ENCODE results near the gene ZNHIT6. TPM values are rescaled to one million over a fixed set of nuclear protein-coding genes. Genes with fewer than 3 reads are reported as not detected.
"Not testable (repeated sequence)": the region's sequence is repeated elsewhere in the genome, so short reads cannot be mapped to it uniquely, and the experiment has no call there.

ZNHIT6 gene
- total RNA-seq, 1 experiment from 2014 or later, result 14.3 TPM

DNA sequence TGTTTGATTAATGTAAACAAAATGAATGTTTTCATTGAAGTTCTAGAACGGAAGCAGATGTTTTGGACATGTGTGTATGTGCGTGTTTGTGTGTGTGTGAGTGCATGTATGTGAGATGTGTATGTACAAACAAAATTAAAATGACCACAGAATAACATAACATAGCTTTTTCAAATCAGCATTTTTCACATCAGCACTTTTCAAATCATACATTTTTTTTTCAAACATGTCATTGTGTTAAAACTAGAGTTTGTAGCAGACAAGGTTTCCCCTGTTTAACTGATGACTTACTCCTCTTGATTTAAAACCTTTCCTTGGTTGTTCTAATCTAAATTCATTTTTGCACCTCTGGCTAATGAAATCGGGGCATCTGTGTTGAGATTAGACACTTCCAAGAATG, 35.6 kb upstream of the ZNHIT6 start:
- H3K9me3 Mint-ChIP-seq, result no peaks in the 10 kb centered on the region
- ChIA-PET POLR2A (no interaction called here), CTCF (no interaction called here)
- H3K27ac Mint-ChIP-seq, result no peak overlapping the region
- H3K27me3 Mint-ChIP-seq (ENCODE audit: low read depth), result no peaks in the 10 kb centered on the region
- H3K4me1 Mint-ChIP-seq, result no peaks in the 10 kb centered on the region
- DNase-seq (ENCODE audit: low spot score), result no peak
- no peaks in the 10 kb centered on the region for H3K36me3 Mint-ChIP-seq
- no peak for ATAC-seq
- H3K4me3 Mint-ChIP-seq, result no peak overlapping the region
- no peak for TF ChIP-seq SP1 (CRISPR knock-in tag; conservative IDR thresholded peaks at IDR 0.05)
- TF ChIP-seq SMAD4 (CRISPR knock-in tag; IDR thresholded peaks at IDR 0.05), result no peak
- no peak for TF ChIP-seq JAZF1 (CRISPR knock-in tag; IDR thresholded peaks at IDR 0.05)
- TF ChIP-seq NFE2L1 (CRISPR knock-in tag; IDR thresholded peaks at IDR 0.05), result no peak

DNA sequence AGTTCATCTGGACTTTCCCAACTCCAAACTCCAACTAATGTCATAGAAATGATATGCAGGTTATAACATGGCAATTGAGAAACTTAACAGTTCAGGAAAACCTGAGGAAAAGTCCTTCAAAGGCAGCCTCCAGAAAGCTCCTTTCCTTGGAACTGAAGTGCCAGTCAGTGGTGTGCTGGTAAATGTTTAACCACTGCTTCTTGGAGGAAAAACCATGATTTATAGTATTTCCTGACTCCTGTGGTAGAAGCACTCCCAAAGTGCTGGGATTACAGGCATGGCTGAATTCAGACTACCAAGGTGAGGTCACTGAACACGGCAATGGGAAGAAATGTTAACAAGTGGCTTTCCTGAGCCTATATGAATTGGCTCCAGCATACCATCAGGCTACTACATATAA, 26.7 kb upstream of the ZNHIT6 start:
- H3K36me3 Mint-ChIP-seq, result no peaks in the 10 kb centered on the region
- no peak for TF ChIP-seq NFATC4 (CRISPR knock-in tag; IDR thresholded peaks at IDR 0.05)
- ATAC-seq (no peak), DNase-seq (ENCODE audit: low spot score) (no peak)
- POLR2A ChIA-PET, result no interaction called here
- H3K27me3 Mint-ChIP-seq (ENCODE audit: low read depth), result no peaks in the 10 kb centered on the region
- CTCF ChIA-PET, result no interaction called here
- H3K4me3 Mint-ChIP-seq, result no peak overlapping the region
- H3K9me3 Mint-ChIP-seq, result peaks cover 5% of the 10 kb centered on the region
- no peak overlapping the region for H3K27ac Mint-ChIP-seq
- H3K4me1 Mint-ChIP-seq, result no peaks in the 10 kb centered on the region

DNA sequence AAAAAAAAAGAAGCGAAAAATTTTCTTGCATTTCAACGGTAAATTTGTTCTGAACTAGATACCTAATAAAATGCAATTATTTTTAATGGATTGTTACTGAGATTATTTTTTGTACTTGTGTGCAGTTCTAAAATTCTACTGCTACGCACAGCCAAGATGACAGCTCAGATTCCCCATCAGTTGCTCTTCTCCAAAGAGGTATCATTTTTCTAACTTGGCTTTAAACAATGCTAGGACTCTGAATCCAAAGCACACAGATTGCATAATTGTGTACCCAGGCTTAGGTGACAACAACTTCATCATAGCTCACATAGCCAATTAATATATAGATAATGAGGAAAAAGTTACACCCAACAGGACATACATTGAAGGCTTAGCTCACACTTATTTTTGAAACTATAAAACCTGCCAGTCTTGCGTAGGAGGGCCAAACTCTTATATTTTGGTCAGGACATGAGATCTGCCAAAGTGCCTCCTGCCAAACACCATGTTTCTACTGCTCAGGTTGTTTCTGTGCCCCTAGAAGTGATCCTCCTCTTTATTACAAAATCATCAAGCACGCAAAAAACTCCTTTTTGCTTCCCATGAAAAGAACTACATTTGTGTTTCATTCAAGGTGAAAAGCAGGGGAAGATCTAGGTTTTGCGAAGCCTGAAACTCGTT, 10.6 kb upstream of the ZNHIT6 start:
- Mint-ChIP-seq H3K4me3 (no peak overlapping the region), H3K27ac (no peak overlapping the region), H3K36me3 (peaks cover 30% of the 10 kb centered on the region), H3K27me3 (ENCODE audit: low read depth) (no peaks in the 10 kb centered on the region; the same call in 1 of the 2 replicates), H3K4me1 (no peaks in the 10 kb centered on the region), H3K9me3 (peaks cover 49% of the 10 kb centered on the region)
- ChIA-PET POLR2A (no interaction called here), CTCF (interaction anchor here (1.0 kb wide), 1 partner anchor 10 kb away, joined by 5 read pairs; the partner anchor contains the start of gene ZNHIT6)
- ATAC-seq (no peak), DNase-seq (ENCODE audit: low spot score) (no peak)
- no peak for TF ChIP-seq GTF2I (CRISPR knock-in tag; conservative IDR thresholded peaks at IDR 0.05)
- no peak for TF ChIP-seq ZMAT4 (CRISPR knock-in tag; IDR thresholded peaks at IDR 0.05)
- no peak for TF ChIP-seq MYBL2 (CRISPR knock-in tag; IDR thresholded peaks at IDR 0.05)
- TF ChIP-seq CBFB (CRISPR knock-in tag; IDR thresholded peaks at IDR 0.05; ENCODE audit: low read depth), result no peak
- no peak for TF ChIP-seq OVOL2 (CRISPR knock-in tag; IDR thresholded peaks at IDR 0.05; ENCODE audit: borderline replicate concordance)
- TF ChIP-seq ZNF263 (CRISPR knock-in tag; IDR thresholded peaks at IDR 0.05; ENCODE audit: low read depth), result no peak
- TF ChIP-seq ATF3 (CRISPR knock-in tag; conservative IDR thresholded peaks at IDR 0.05), result no peak
- no peak for TF ChIP-seq TEAD1 (CRISPR knock-in tag; IDR thresholded peaks at IDR 0.05)
- TF ChIP-seq SOX15 (CRISPR knock-in tag; IDR thresholded peaks at IDR 0.05), result no peak
- no peak for TF ChIP-seq ZNF671 (CRISPR knock-in tag; IDR thresholded peaks at IDR 0.05)
- no peak for TF ChIP-seq MAX (CRISPR knock-in tag; IDR thresholded peaks at IDR 0.05)
- no peak for TF ChIP-seq MXD4 (CRISPR knock-in tag; IDR thresholded peaks at IDR 0.05; ENCODE audit: borderline replicate concordance)
- TF ChIP-seq ATF1 (CRISPR knock-in tag; IDR thresholded peaks at IDR 0.05), result no peak

GRCh38 chr1:85714418-85715114, 6.3 kb upstream of the ZNHIT6 start:
- H3K4me3 Mint-ChIP-seq; H3K27ac Mint-ChIP-seq; H3K4me1 Mint-ChIP-seq; POLR2A ChIA-PET; ATAC-seq; H3K27me3 Mint-ChIP-seq (ENCODE audit: low read depth); CTCF ChIA-PET: not testable (repeated sequence)
- DNase-seq (ENCODE audit: low spot score), result peak; percentile 22
- Mint-ChIP-seq H3K9me3 (peaks cover 34% of the 10 kb centered on the region), H3K36me3 (peaks cover 20% of the 10 kb centered on the region)

Data from WTC11 (cell line).